GM12891 (cell line): ENCODE data around the gene PCDH9.

Experiments
- POLR2A ChIP-seq: IDR thresholded peaks from 2 replicates; pipeline ENCODE4 v1.6.1; 2011; ENCODE audit warnings: low read depth, low read length, control low read depth
- POLR2AphosphoS5 ChIP-seq: IDR thresholded peaks from 2 replicates; pipeline ENCODE4 v1.6.1; 2011; ENCODE audit warnings: low read depth, low read length, control low read depth
- TAF1 ChIP-seq: IDR thresholded peaks from 2 replicates; pipeline ENCODE4 v1.6.1; 2011; ENCODE audit warnings: low read depth, low read length, control low read depth

- TF ChIP-seq POLR2A, result no peak
- TF ChIP-seq POLR2AphosphoS5, result no peak
- no peak for TF ChIP-seq TAF1
Observed at GRCh38 chr13:66969291-66969690, 260.8 kb downstream of the PCDH9 start.
